Stimulated activated CD4-positive, alpha-beta T cell treated with anti-CD3 and anti-CD28 coated beads, Interleukin-4, amount 100 ng/mL, for 24 hours (primary cell): ENCODE data around the gene PTDSS2.

ENCODE experiments used
- DNase-seq: peaks from one replicate; pipeline ENCODE4 v3.0.0-alpha.2; 2020

PTDSS2 gene

GRCh38 chr11:533586-534395 is 83.7 kb downstream of the PTDSS2 start:
- DNase-seq = no peak

- peak; percentile 34 for DNase-seq
Observed at GRCh38 chr11:534396-535209, 84.5 kb downstream of the PTDSS2 start.

GRCh38 chr11:535210-535518 is 85.1 kb downstream of the PTDSS2 start:
- DNase-seq = no peak

- DNase-seq = peak; percentile 95
Observed at GRCh38 chr11:535519-536454, 85.7 kb downstream of the PTDSS2 start, which contains the start of gene HRAS. Gene HRAS (minus strand): TSS chr11:535576.

- DNase-seq = peak; percentile 88
Observed at GRCh38 chr11:536841-537621, 87.0 kb downstream of the PTDSS2 start, which contains the start of gene LRRC56. Gene LRRC56 (plus strand): TSS chr11:537527. CDS start chr11:540685, 3,158 bp downstream.

- DNase-seq = no peak
Observed at GRCh38 chr11:537622-538430, 87.7 kb downstream of the PTDSS2 start.

GRCh38 chr11:538431-539051 is 88.5 kb downstream of the PTDSS2 start:
- DNase-seq = no peak

GRCh38 chr11:539971-540481 is 89.9 kb downstream of the PTDSS2 start:
- no peak for DNase-seq
